SK-N-SH treated with all-trans-retinoic acid at 6 μM for 48 hours (cell line): ENCODE data around the gene ZNF511.

Source experiments
- ATAC-seq: fragments of 200-7000 bp; cut with Tn5 transposase; 3 replicates; pipeline ENCODE4 v1.9.1; 2020; ENCODE audit warnings: mild to moderate bottlenecking, moderate library complexity
- ARNTL ChIP-seq: fragments of 450-650 bp; formaldehyde crosslinking; IDR thresholded peaks from 2 replicates; pipeline ENCODE4 v1.5.0; 2020; ENCODE audit warnings: low read depth, mild to moderate bottlenecking, moderate library complexity, borderline replicate concordance
- BACH2 ChIP-seq: fragments of 250-450 bp; sonication (Bioruptor Pico); IDR thresholded peaks from 2 replicates; pipeline ENCODE4 v1.9.0; 2021; ENCODE audit warnings: mild to moderate bottlenecking, borderline replicate concordance
- CSDC2 ChIP-seq: fragments of 250-450 bp; sonication (Bioruptor Pico); IDR thresholded peaks from 2 replicates; pipeline ENCODE4 v1.5.0; 2020; ENCODE audit warnings: mild to moderate bottlenecking, moderate library complexity
- ESRRG ChIP-seq: fragments of 250-450 bp; sonication (Bioruptor Pico); IDR thresholded peaks from 2 replicates; pipeline ENCODE4 v1.6.1; 2021; ENCODE audit warnings: mild to moderate bottlenecking
- GLIS3 ChIP-seq: fragments of 250-450 bp; sonication (Bioruptor Pico); IDR thresholded peaks from 2 replicates; pipeline ENCODE4 v1.5.0; 2020; ENCODE audit warnings: mild to moderate bottlenecking, moderate library complexity
- ISL1 ChIP-seq: fragments of 250-450 bp; sonication (Bioruptor Pico); IDR thresholded peaks from 2 replicates; pipeline ENCODE4 v2.1.2; 2022; ENCODE audit warnings: mild to moderate bottlenecking, moderate library complexity
- PATZ1 ChIP-seq: fragments of 250-450 bp; sonication (Bioruptor Pico); IDR thresholded peaks from 2 replicates; pipeline ENCODE4 v1.8.0; 2020; ENCODE audit warnings: mild to moderate bottlenecking, moderate library complexity, borderline replicate concordance
- PPARA ChIP-seq: fragments of 250-450 bp; sonication (Bioruptor Pico); IDR thresholded peaks from 2 replicates; pipeline ENCODE4 v1.5.0; 2020; ENCODE audit warnings: mild to moderate bottlenecking, borderline replicate concordance
- RARB ChIP-seq: fragments of 250-450 bp; sonication (Bioruptor Pico); IDR thresholded peaks from 2 replicates; pipeline ENCODE4 v1.8.0; 2021; ENCODE audit warnings: mild to moderate bottlenecking, moderate library complexity
- SNAI2 ChIP-seq: fragments of 250-450 bp; sonication (Bioruptor Pico); IDR thresholded peaks from 2 replicates; pipeline ENCODE4 v1.5.0; 2020; ENCODE audit warnings: mild to moderate bottlenecking, moderate library complexity
- TCF4 ChIP-seq: fragments of 250-450 bp; sonication (Bioruptor Pico); IDR thresholded peaks from 2 replicates; pipeline ENCODE4 v1.8.0; 2021; ENCODE audit warnings: mild to moderate bottlenecking, moderate library complexity, borderline replicate concordance
- TOX ChIP-seq: fragments of 250-450 bp; sonication (Bioruptor Pico); IDR thresholded peaks from 2 replicates; pipeline ENCODE4 v1.8.0; 2021; ENCODE audit warnings: mild to moderate bottlenecking, moderate library complexity, borderline replicate concordance
- TSHZ2 ChIP-seq: fragments of 250-450 bp; sonication (Bioruptor Pico); IDR thresholded peaks from 2 replicates; pipeline ENCODE4 v1.5.0; 2020; ENCODE audit warnings: mild to moderate bottlenecking, moderate library complexity
- ZC3H10 ChIP-seq: fragments of 250-450 bp; sonication (Bioruptor Pico); IDR thresholded peaks from 2 replicates; pipeline ENCODE4 v1.5.1; 2021; ENCODE audit warnings: mild to moderate bottlenecking, moderate library complexity
- ZFP3 ChIP-seq: fragments of 250-450 bp; sonication (Bioruptor Pico); IDR thresholded peaks from 2 replicates; pipeline ENCODE4 v1.5.0; 2020; ENCODE audit warnings: mild to moderate bottlenecking, moderate library complexity
- ZNF565 ChIP-seq: fragments of 450-650 bp; formaldehyde crosslinking; conservative IDR thresholded peaks from 2 replicates; pipeline ENCODE4 v1.5.0; 2020; ENCODE audit warnings: low read depth, mild to moderate bottlenecking, moderate library complexity
- ZNF70 ChIP-seq: fragments of 450-650 bp; formaldehyde crosslinking; IDR thresholded peaks from 2 replicates; pipeline ENCODE4 v1.5.0; 2020; ENCODE audit warnings: mild to moderate bottlenecking, moderate library complexity
- ZNF8 ChIP-seq: fragments of 450-650 bp; formaldehyde crosslinking; IDR thresholded peaks from 2 replicates; pipeline ENCODE4 v1.5.0; 2020; ENCODE audit warnings: mild to moderate bottlenecking, moderate library complexity
- TF ChIP-seq, protein P1 (sequence below): fragments of 250-450 bp; sonication (Bioruptor Pico); IDR thresholded peaks from 2 replicates; pipeline ENCODE4 v1.5.1; 2021; ENCODE audit warnings: mild to moderate bottlenecking, moderate library complexity
- TF ChIP-seq, protein P2 (sequence below): fragments of 250-450 bp; sonication (Bioruptor Pico); IDR thresholded peaks from 2 replicates; pipeline ENCODE4 v1.8.0; 2021; ENCODE audit warnings: low read depth, mild to moderate bottlenecking, moderate library complexity, borderline replicate concordance
- TF ChIP-seq, protein P3 (sequence below): fragments of 250-450 bp; sonication (Bioruptor Pico); IDR thresholded peaks from 2 replicates; pipeline ENCODE4 v1.5.1; 2020; ENCODE audit warnings: low read depth, mild to moderate bottlenecking, moderate library complexity

ZNF511 gene

GRCh38 chr10:133280391-133281059 is 28.2 kb upstream of the ZNF511 start:
- TF ChIP-seq PPARA (CRISPR knock-in tag) (no peak), ZNF70 (CRISPR knock-in tag) (no peak), ARNTL (CRISPR knock-in tag) (no peak), TSHZ2 (CRISPR knock-in tag) (no peak), ESRRG (CRISPR knock-in tag) (no peak), GLIS3 (CRISPR knock-in tag) (no peak), ZC3H10 (CRISPR knock-in tag) (no peak), BACH2 (CRISPR knock-in tag) (no peak), CSDC2 (CRISPR knock-in tag) (no peak), ZNF8 (CRISPR knock-in tag) (no peak), TCF4 (CRISPR knock-in tag) (no peak), ZNF565 (CRISPR knock-in tag) (no peak), ZFP3 (no peak), SNAI2 (CRISPR knock-in tag) (no peak), ISL1 (CRISPR knock-in tag) (no peak)
- TF ChIP-seq, protein P1, sequence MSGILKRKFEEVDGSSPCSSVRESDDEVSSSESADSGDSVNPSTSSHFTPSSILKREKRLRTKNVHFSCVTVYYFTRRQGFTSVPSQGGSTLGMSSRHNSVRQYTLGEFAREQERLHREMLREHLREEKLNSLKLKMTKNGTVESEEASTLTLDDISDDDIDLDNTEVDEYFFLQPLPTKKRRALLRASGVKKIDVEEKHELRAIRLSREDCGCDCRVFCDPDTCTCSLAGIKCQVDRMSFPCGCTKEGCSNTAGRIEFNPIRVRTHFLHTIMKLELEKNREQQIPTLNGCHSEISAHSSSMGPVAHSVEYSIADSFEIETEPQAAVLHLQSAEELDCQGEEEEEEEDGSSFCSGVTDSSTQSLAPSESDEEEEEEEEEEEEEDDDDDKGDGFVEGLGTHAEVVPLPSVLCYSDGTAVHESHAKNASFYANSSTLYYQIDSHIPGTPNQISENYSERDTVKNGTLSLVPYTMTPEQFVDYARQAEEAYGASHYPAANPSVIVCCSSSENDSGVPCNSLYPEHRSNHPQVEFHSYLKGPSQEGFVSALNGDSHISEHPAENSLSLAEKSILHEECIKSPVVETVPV: no peak
- no peak for ATAC-seq

DNA sequence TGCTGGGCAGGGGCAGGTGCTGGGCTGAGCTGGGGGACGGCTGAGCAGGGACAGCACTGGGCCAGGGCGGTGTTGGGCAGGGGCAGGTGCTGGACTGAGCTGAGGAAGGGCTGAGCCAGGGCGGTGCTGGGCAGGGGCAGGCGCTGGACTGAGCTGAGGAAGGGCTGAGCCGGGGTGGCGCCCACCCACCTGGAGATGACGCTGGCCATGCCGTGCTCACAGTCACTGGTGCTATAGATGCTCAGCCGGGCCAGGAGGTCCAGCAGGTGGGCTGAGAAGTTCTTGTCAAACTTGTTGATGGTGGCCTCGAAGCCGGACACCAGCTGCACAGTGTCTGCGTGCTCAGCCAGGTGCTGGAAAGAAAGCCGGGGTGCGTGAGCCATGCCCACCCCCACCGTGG is 27.6 kb upstream of the ZNF511 start:
- TF ChIP-seq ESRRG (CRISPR knock-in tag) (no peak), TSHZ2 (CRISPR knock-in tag) (no peak), SNAI2 (CRISPR knock-in tag) (no peak), PPARA (CRISPR knock-in tag) (no peak), ZNF70 (CRISPR knock-in tag) (no peak), TOX (no peak), ISL1 (CRISPR knock-in tag) (no peak), ZNF565 (CRISPR knock-in tag) (no peak), RARB (CRISPR knock-in tag) (no peak), PATZ1 (CRISPR knock-in tag) (no peak)
- TF ChIP-seq, all 23 proteins: peak for 0
- ATAC-seq: no peak

GRCh38 chr10:133281628-133282372 is 26.9 kb upstream of the ZNF511 start:
- ATAC-seq: no peak
- TF ChIP-seq, protein P2, sequence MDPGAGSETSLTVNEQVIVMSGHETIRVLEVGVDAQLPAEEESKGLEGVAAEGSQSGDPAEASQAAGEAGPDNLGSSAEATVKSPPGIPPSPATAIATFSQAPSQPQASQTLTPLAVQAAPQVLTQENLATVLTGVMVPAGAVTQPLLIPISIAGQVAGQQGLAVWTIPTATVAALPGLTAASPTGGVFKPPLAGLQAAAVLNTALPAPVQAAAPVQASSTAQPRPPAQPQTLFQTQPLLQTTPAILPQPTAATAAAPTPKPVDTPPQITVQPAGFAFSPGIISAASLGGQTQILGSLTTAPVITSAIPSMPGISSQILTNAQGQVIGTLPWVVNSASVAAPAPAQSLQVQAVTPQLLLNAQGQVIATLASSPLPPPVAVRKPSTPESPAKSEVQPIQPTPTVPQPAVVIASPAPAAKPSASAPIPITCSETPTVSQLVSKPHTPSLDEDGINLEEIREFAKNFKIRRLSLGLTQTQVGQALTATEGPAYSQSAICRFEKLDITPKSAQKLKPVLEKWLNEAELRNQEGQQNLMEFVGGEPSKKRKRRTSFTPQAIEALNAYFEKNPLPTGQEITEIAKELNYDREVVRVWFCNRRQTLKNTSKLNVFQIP (CRISPR knock-in tag): no peak
- no peak for TF ChIP-seq TCF4 (CRISPR knock-in tag)
- no peak for TF ChIP-seq ESRRG (CRISPR knock-in tag)
- TF ChIP-seq TSHZ2 (CRISPR knock-in tag): no peak
- no peak for TF ChIP-seq PPARA (CRISPR knock-in tag)
- TF ChIP-seq, protein P3, sequence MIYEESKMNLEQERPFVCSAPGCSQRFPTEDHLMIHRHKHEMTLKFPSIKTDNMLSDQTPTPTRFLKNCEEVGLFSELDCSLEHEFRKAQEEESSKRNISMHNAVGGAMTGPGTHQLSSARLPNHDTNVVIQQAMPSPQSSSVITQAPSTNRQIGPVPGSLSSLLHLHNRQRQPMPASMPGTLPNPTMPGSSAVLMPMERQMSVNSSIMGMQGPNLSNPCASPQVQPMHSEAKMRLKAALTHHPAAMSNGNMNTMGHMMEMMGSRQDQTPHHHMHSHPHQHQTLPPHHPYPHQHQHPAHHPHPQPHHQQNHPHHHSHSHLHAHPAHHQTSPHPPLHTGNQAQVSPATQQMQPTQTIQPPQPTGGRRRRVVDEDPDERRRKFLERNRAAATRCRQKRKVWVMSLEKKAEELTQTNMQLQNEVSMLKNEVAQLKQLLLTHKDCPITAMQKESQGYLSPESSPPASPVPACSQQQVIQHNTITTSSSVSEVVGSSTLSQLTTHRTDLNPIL (CRISPR knock-in tag): no peak
- no peak for TF ChIP-seq CSDC2 (CRISPR knock-in tag)
